Body of pancreas (tissue), 4 donors: Measurements from ENCODE around the gene HS3ST5. TPM values are rescaled to one million over a fixed set of nuclear protein-coding genes. Genes with fewer than 3 reads are reported as not detected.

ENCODE experiments used
- ATAC-seq: fragments of 150-250 bp; one replicate; pipeline ENCODE4 v1.9.1; 2016
- DNase-seq, 4 donors: peaks; one replicate each; pipeline ENCODE4 v3.0.0-alpha.2; 2019
- H3K27ac ChIP-seq, 4 donors: fragments of 200-600 bp; sonication (generic); 1 replicate in 3 of 4; 2 replicates in 1 of 4; pipeline versions ENCODE4 v1.5.1 to v1.6.1; 2016 to 2019; ENCODE audit warnings: mild to moderate bottlenecking in 1 of 4, mixed read lengths in 1 of 4, moderate library complexity in 1 of 4
- H3K27me3 ChIP-seq, 2 donors: fragments of 200-600 bp; sonication (generic); one replicate each; pipeline ENCODE4 v1.6.0; 2016; ENCODE audit warnings: mild to moderate bottlenecking in 1 of 2
- H3K36me3 ChIP-seq, 2 donors: fragments of 200-600 bp; sonication (generic); replicated peaks in 1 of 2; 2 replicates each; pipeline ENCODE4 v1.5.1; 2016; ENCODE audit warnings: low read depth in 2 of 2; ENCODE audit not compliant: insufficient read depth in 1 of 2
- H3K4me1 ChIP-seq: fragments of 200-600 bp; sonication (generic); one replicate; pipeline ENCODE4 v1.6.0; 2016
- H3K4me3 ChIP-seq, 2 donors: fragments of 200-600 bp; sonication (generic); 1 replicate in 1 of 2; 2 replicates in 1 of 2; pipeline ENCODE4 v1.5.1; 2016 to 2019
- H3K9me3 ChIP-seq, 3 donors: fragments of 200-600 bp; sonication (generic); 1 replicate in 2 of 3; 2 replicates in 1 of 3; pipeline ENCODE4 v1.5.1; 2016
- POLR2A ChIP-seq, 3 donors: fragments of 450-650 bp; IDR thresholded peaks; one replicate each; pipeline ENCODE4 v1.6.1; 2016; ENCODE audit warnings: antibody characterized with exemption in 3 of 3, mild to moderate bottlenecking in 2 of 3
- WGBS, 2 donors: methylation state at CpG; one replicate each; pipeline ENCODE4 v1.1.5; 2017; 5-methylcytosine and 5-hydroxymethylcytosine counted together
- intact Hi-C: fragments of 100-400 bp; cut with DNase I; formaldehyde crosslinking; loops from one replicate; pipeline ENCODE4 v1.15.1; 2023
- total RNA-seq, 2 donors: library from RNA; depleted of rRNA; stranded (reverse); fragments of >200 nt; gene quantifications; one replicate each; pipeline ENCODE4 v1.1.0, GENCODE V29; 2016
- TF ChIP-seq, protein P1 (sequence below), 7 experiments: fragments of 450-650 bp in 4 of 7; fragments of 200-600 bp in 3 of 7; sonication (generic) in 3 of 7; IDR thresholded peaks; one replicate each; pipeline ENCODE4 v1.5.1; 2016 to 2019; ENCODE audit warnings: antibody characterized with exemption in 7 of 7

Gene HS3ST5
- total RNA-seq, 2 donors from 2014 or later, result 0.26 TPM; not detected in 1

DNA sequence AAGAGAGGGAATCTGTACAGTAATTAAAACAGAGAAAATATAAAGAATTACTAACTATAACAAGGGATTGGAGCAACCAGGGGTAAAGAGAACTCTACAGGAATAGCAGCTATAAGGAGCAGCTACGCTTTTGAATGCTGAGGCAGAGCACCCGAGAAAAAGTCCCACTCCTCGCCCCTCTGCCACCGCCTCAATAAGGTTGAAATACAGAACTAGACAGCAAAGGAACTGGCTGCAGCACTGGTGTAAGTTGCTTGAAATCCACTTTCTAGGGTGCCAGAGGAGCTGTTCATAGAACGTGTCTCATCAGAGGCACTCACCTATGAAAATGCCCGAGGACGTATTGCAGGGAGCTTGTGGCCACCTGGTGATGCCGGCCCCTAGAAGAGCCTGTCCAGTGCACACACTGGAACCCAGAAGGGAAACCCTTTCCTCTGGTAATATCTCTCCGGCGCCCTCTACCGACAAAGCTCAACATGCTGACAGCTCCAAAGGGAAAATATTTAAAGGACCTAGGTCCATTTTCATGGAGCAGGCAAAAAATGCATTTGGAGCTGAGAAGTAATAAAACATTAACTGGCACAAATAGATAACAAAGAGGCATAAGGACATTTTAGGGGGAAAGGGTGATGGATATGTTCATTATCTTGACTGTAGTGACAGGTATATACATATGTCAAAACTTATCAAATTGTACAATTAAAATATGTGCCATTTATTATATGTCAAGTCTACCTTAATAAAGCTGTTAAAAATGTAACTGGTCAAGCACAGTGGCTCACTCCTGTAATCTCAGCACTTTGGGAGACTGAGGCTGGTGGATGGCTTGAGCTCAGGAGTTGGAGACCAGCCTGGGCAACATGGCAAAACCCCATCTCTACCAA is 234.5 kb downstream of the HS3ST5 start:
- 41 to 54% methylated on average over 11 of the region's 11 CpGs for WGBS, 2 donors

DNA sequence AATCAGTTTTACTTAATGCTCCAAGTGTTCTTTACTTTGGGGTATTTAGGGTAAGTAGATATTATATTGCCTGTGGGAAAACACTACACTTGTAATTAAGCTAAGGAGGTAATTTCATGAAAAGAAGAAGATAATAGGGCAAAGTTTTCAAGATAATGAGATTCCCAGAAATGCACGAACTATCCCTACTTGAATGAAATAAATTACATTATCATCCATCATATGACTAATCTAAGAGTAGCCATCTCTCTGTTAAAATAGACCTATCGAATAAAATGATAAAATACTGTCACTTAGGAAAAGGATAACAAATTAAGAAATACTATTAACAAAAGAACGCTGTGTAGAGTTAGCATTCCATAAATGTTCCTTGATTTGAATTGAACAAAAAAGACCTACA is 236.8 kb downstream of the HS3ST5 start:
- ATAC-seq (no peak), DNase-seq (no peak)
- no peaks in the 10 kb centered on the region for H3K4me1 ChIP-seq
- H3K36me3 ChIP-seq, result no peaks in the 10 kb centered on the region
- intact Hi-C loops, result loop anchor here (10.0 kb wide), 1 partner anchor 199 kb away; no protein-coding TSS in a partner anchor
- no peak overlapping the region for H3K4me3 ChIP-seq
- TF ChIP-seq, protein P1, sequence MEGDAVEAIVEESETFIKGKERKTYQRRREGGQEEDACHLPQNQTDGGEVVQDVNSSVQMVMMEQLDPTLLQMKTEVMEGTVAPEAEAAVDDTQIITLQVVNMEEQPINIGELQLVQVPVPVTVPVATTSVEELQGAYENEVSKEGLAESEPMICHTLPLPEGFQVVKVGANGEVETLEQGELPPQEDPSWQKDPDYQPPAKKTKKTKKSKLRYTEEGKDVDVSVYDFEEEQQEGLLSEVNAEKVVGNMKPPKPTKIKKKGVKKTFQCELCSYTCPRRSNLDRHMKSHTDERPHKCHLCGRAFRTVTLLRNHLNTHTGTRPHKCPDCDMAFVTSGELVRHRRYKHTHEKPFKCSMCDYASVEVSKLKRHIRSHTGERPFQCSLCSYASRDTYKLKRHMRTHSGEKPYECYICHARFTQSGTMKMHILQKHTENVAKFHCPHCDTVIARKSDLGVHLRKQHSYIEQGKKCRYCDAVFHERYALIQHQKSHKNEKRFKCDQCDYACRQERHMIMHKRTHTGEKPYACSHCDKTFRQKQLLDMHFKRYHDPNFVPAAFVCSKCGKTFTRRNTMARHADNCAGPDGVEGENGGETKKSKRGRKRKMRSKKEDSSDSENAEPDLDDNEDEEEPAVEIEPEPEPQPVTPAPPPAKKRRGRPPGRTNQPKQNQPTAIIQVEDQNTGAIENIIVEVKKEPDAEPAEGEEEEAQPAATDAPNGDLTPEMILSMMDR (IDR thresholded peaks at IDR 0.05), result no peak
- TF ChIP-seq POLR2A (IDR thresholded peaks at IDR 0.05), result no peak
- no peaks in the 10 kb centered on the region for H3K27me3 ChIP-seq
- no peaks in the 10 kb centered on the region for H3K9me3 ChIP-seq
- no peak overlapping the region for H3K27ac ChIP-seq
- WGBS, 2 donors, result 46 to 49% methylated on average over 3 of the region's 3 CpGs

More for the DNA sequence above, 234.5 kb downstream of the HS3ST5 start:
- TF ChIP-seq POLR2A (IDR thresholded peaks at IDR 0.05), result no peak
- TF ChIP-seq, protein P1 (IDR thresholded peaks at IDR 0.05), result peak in 6 of 7 experiments; percentile 29 to 52 (median 37)
- intact Hi-C loops, result loop anchor here (10.0 kb wide), 1 partner anchor 196 kb away; no protein-coding TSS in a partner anchor
- Histone ChIP-seq H3K9me3 (no peaks in the 10 kb centered on the region), H3K4me3 (no peak overlapping the region), H3K27me3 (no peaks in the 10 kb centered on the region), H3K4me1 (no peaks in the 10 kb centered on the region), H3K36me3 (no peaks in the 10 kb centered on the region), H3K27ac (no peak overlapping the region)
- peak; percentile 57 to 80 (median 64) for DNase-seq
- ATAC-seq, result peak; percentile 53

DNA sequence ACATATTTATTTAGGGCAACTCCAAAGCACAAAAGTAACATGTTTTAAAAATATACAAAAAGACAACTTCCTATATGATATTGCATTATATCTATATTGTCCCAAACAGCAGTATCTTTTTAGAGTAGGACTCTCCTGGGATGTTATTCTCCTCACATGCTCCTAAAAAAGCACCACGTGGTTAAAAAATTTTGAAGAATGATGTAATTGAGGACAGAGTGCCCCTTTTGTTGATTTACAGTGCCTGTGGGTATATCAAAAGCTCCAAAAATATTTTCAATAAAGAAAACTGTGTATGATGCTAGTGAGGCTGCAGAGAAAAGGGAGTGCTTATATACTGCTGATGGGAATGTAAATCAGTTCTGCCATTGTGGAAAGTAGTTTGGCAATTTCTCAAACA is 241.6 kb downstream of the HS3ST5 start:
- Histone ChIP-seq H3K27me3 (no peaks in the 10 kb centered on the region), H3K27ac (no peak overlapping the region), H3K4me1 (no peaks in the 10 kb centered on the region), H3K4me3 (no peak overlapping the region), H3K9me3 (no peaks in the 10 kb centered on the region), H3K36me3 (no peaks in the 10 kb centered on the region)
- intact Hi-C loops, result loop anchor here (10.0 kb wide), 1 partner anchor 204 kb away; no protein-coding TSS in a partner anchor
- no peak for DNase-seq
- 17 to 24% methylated on average over 1 of the region's 1 CpG for WGBS, 2 donors
- TF ChIP-seq, protein P1 (IDR thresholded peaks at IDR 0.05), result no peak
- TF ChIP-seq POLR2A (IDR thresholded peaks at IDR 0.05), result no peak
- no peak for ATAC-seq

DNA sequence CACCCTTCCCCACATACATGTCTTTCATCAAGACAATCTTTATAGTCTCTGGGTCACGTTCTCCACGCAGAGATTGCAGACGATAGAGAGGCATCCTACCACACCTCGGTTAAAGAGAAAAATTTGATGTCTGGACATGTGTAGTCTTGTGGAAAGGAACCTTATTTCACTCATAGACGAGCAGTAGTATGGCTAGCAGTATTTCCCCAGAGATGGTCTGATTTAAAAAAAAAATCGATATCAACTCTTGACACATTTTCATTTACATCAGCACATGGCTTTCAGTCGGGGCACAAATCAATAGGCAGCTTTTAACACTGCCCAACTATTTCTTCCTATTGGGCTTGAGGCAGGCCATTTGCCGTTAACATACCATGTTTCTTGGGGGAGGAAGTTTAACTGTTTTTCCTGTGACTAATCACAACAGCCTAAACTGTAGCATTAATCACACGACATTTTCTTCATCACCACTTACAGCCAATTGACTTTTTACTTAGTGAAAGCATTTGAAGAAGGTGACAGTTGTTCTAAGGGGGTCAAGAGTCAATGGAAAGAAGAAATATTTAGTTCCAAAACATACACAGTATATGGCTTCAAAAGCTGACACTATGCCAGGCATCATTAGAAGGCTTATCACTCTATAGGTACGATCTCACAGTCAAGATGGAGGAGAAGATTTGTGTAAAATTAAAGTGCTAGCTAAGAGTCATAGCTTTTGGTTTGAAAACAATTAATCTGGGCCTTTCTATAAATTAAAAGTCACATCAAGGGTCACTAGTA is 242.4 kb downstream of the HS3ST5 start:
- no peaks in the 10 kb centered on the region for H3K4me1 ChIP-seq
- whole genome bisulfite sequencing, 2 donors, result 66 to 68% methylated on average over 10 of the region's 10 CpGs
- H3K9me3 ChIP-seq, result no peaks in the 10 kb centered on the region
- no peaks in the 10 kb centered on the region for H3K27me3 ChIP-seq
- TF ChIP-seq, protein P1 (IDR thresholded peaks at IDR 0.05), result no peak
- no peak for TF ChIP-seq POLR2A (IDR thresholded peaks at IDR 0.05)
- no peak overlapping the region for H3K27ac ChIP-seq
- H3K4me3 ChIP-seq, result no peak overlapping the region
- DNase-seq, result no peak
- ATAC-seq, result no peak
- H3K36me3 ChIP-seq, result no peaks in the 10 kb centered on the region
- intact Hi-C loops, result loop anchor here (10.0 kb wide), 1 partner anchor 204 kb away; no protein-coding TSS in a partner anchor
